B cell (primary cell): ENCODE results near the gene GALNT10. TPM values are rescaled to one million over a fixed set of nuclear protein-coding genes. Genes with fewer than 3 reads are reported as not detected.

Source experiments
- ATAC-seq: fragments of 200-7000 bp; cut with Tn5 transposase; one replicate; pipeline ENCODE4 v1.10.0; 2021; ENCODE audit warnings: low read depth, mild to moderate bottlenecking, moderate number of reproducible peaks, moderate library complexity
- CTCF ChIA-PET: fragments of 350-600 bp; sonication (Branson Sonifier 250); formaldehyde crosslinking; loops from one replicate; lab custom pipeline; 2021; ENCODE audit warnings: antibody characterized with exemption, inconsistent platforms; lab: Charles Lee
- POLR2A ChIA-PET: fragments of 350-600 bp; sonication (Branson Sonifier 250); formaldehyde crosslinking; loops from one replicate; lab custom pipeline; 2021; ENCODE audit warnings: antibody characterized with exemption; lab: Charles Lee
- DNase-seq: peaks from one replicate; pipeline ENCODE4 v3.0.0; 2013
- H2AFZ ChIP-seq: 2 replicates; pipeline ENCODE4 v1.6.1; 2012; ENCODE audit warnings: mild to moderate bottlenecking, low read depth, low read length; ENCODE audit not compliant: insufficient read depth, poor library complexity, severe bottlenecking
- H3K27ac ChIP-seq, 2 donors: 1 replicate in 1 of 2; 2 replicates in 1 of 2; pipeline ENCODE4 v1.5.1; 2012 to 2013; ENCODE audit warnings: low read length in 2 of 2, mild to moderate bottlenecking in 2 of 2, moderate library complexity in 1 of 2
- H3K27me3 ChIP-seq, 4 experiments: fragments of 200-600 bp in 1 of 4; sonication (generic) in 1 of 4; replicated peaks in 1 of 4; 1 replicate in 2 of 4; 2 replicates in 2 of 4; pipeline versions ENCODE4 v1.6.1 to v1.7.0; 2013 to 2016; ENCODE audit warnings: low read length in 3 of 4, mild to moderate bottlenecking in 2 of 4, mixed read lengths in 1 of 4, moderate library complexity in 1 of 4; ENCODE audit not compliant: insufficient read depth in 4 of 4, control insufficient read depth in 3 of 4; ENCODE audit errors: control extremely low read depth in 1 of 4
- H3K36me3 ChIP-seq, 2 experiments: replicated peaks in 1 of 2; 1 replicate in 1 of 2; 2 replicates in 1 of 2; pipeline versions ENCODE4 v1.6.1 to v1.7.1; 2013; ENCODE audit warnings: low read length in 1 of 2; ENCODE audit not compliant: insufficient read depth in 2 of 2, control insufficient read depth in 1 of 2; ENCODE audit errors: control extremely low read depth in 1 of 2, extremely low read depth in 1 of 2
- H3K4me1 ChIP-seq, 2 donors: fragments of 200-600 bp in 1 of 2; sonication (generic) in 1 of 2; 1 replicate in 1 of 2; 2 replicates in 1 of 2; pipeline versions ENCODE4 v1.5.1 to v1.6.1; 2013 to 2017; ENCODE audit warnings: low read length in 2 of 2; ENCODE audit not compliant: control insufficient read depth in 2 of 2, insufficient read depth in 2 of 2
- H3K4me2 ChIP-seq: replicated peaks from 2 replicates; pipeline ENCODE3; 2012; ENCODE audit warnings: mild to moderate bottlenecking, low read depth, low read length; ENCODE audit not compliant: poor library complexity, severe bottlenecking
- H3K4me3 ChIP-seq, 5 experiments: fragments of 200-600 bp in 1 of 5; sonication (generic) in 1 of 5; 1 replicate in 3 of 5; 2 replicates in 2 of 5; pipeline versions ENCODE4 v1.5.1 to v1.7.0; 2011 to 2016; ENCODE audit warnings: low read length in 4 of 5, mild to moderate bottlenecking in 4 of 5, low read depth in 2 of 5, control low read depth in 1 of 5, moderate library complexity in 1 of 5; ENCODE audit not compliant: insufficient read depth in 1 of 5; ENCODE audit errors: control extremely low read depth in 1 of 5, extremely low read depth in 1 of 5
- H3K79me2 ChIP-seq: fragments of 200-600 bp; sonication (generic); one replicate; pipeline ENCODE4 v1.6.0; 2016; ENCODE audit warnings: low read length; ENCODE audit not compliant: control insufficient read depth, insufficient read depth
- H3K9ac ChIP-seq: fragments of 200-600 bp; sonication (generic); 2 replicates; pipeline ENCODE4 v1.6.1; 2017; ENCODE audit warnings: mild to moderate bottlenecking, low read length, moderate library complexity
- H3K9me3 ChIP-seq, 3 donors: one replicate each; pipeline versions ENCODE4 v1.6.1 to v1.7.1; 2013; ENCODE audit warnings: low read length in 2 of 3; ENCODE audit not compliant: control insufficient read depth in 2 of 3, insufficient read depth in 1 of 3; ENCODE audit errors: control extremely low read depth in 1 of 3
- H4K20me1 ChIP-seq: 2 replicates; pipeline ENCODE4 v1.6.0; 2012; ENCODE audit warnings: mild to moderate bottlenecking, low read length; ENCODE audit not compliant: insufficient read depth, control insufficient read depth, poor library complexity, severe bottlenecking
- H3K27ac Mint-ChIP-seq: one replicate; pipeline ENCODE4 v1.8.0; 2021; ENCODE audit warnings: mixed read lengths
- H3K27me3 Mint-ChIP-seq: one replicate; pipeline ENCODE4 v1.8.0; 2021; ENCODE audit warnings: mixed read lengths
- H3K4me1 Mint-ChIP-seq: one replicate; pipeline ENCODE4 v1.8.0; 2021; ENCODE audit warnings: mixed read lengths
- H3K4me3 Mint-ChIP-seq: one replicate; pipeline ENCODE4 v1.8.0; 2021; ENCODE audit warnings: mixed read lengths
- H3K9me3 Mint-ChIP-seq: one replicate; pipeline ENCODE4 v1.8.0; 2022; ENCODE audit warnings: mixed read lengths; ENCODE audit not compliant: insufficient read depth
- EZH2 ChIP-seq: IDR thresholded peaks from 2 replicates; pipeline ENCODE4 v1.6.1; 2012; ENCODE audit warnings: borderline replicate concordance, low read depth, mild to moderate bottlenecking, moderate library complexity, low read length; ENCODE audit not compliant: insufficient read depth, poor library complexity, severe bottlenecking
- WGBS: methylation state at CpG from one replicate; pipeline ENCODE4 v1.1.5; 2013; ENCODE audit warnings: missing lambda C conversion rate; ENCODE audit not compliant: insufficient coverage; 5-methylcytosine and 5-hydroxymethylcytosine counted together
- intact Hi-C: fragments of 100-400 bp; cut with micrococcal nuclease; formaldehyde crosslinking; loops from one replicate; pipeline ENCODE4 v1.10.0; 2022
- polyA plus RNA-seq: library from polyadenylated mRNA; depleted of rRNA; stranded (reverse); fragments of >200 nt; gene quantifications from 2 replicates; pipeline ENCODE4 v1.2.3, GENCODE V29; 2012
- total RNA-seq, 2 donors: library from RNA; stranded (reverse); fragments of 120-200 nt in 1 of 2; gene quantifications; 1 replicate in 1 of 2; 2 replicates in 1 of 2; pipeline versions ENCODE4 v1.2.3 to v1.2.4, GENCODE V29; 2013 to 2022
- TF ChIP-seq, protein P1 (sequence below): fragments of 200-600 bp; IDR thresholded peaks from one replicate; pipeline ENCODE4 v1.8.0; 2022; ENCODE audit warnings: antibody characterized with exemption, mild to moderate bottlenecking

GALNT10 gene
- total and polyA plus RNA-seq, 2 donors (not counting 1 experiment from before 2014, with no cell fraction given): 27.7 to 42.8 TPM

DNA sequence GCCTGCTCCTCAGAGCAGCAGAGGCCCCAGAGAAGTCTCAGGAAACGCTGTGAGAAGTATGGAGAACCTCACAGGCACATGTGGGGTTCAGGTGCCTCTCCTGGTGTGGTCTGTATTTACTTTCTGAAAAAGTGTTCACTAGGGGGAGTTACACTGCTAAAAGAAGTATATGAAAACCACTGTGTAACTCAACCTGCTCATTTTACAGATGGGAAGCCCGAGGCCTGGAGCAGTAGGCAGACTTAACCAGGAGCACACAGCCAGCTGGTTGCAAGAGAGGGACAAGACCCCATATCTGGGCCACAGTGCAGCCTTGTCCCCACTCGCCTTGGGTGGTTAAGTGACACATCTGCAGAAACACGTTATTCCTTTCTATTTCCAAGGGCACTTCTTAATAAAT, 142.5 kb downstream of the GALNT10 start:
- intact Hi-C loops: no loop called here
- Mint-ChIP-seq H3K9me3 (no peaks in the 10 kb centered on the region), H3K4me3 (no peak overlapping the region), H3K27me3 (no peaks in the 10 kb centered on the region), H3K27ac (no peak overlapping the region), H3K4me1 (peaks cover 1% of the 10 kb centered on the region)
- Histone ChIP-seq H3K27ac (no peak overlapping the region), H3K4me3 (no peak overlapping the region), H3K9ac (no peak overlapping the region), H2AFZ (no peak overlapping the region), H3K4me1 (no peaks in the 10 kb centered on the region), H4K20me1 (no peaks in the 10 kb centered on the region), H3K27me3 (no peaks in the 10 kb centered on the region), H3K79me2 (no peaks in the 10 kb centered on the region), H3K4me2 (no peak overlapping the region), H3K36me3 (peaks cover 6 to 62% of the 10 kb centered on the region in 2 experiments), H3K9me3 (no peaks in the 10 kb centered on the region)
- ATAC-seq (no peak), DNase-seq (no peak)
- 79% methylated on average over 3 of the region's 4 CpGs for WGBS
- POLR2A ChIA-PET: no interaction called here
- CTCF ChIA-PET: interaction anchor here (1.4 kb wide), 1 partner anchor 261 kb away, joined by 3 read pairs; no protein-coding TSS in a partner anchor
- TF ChIP-seq, protein P1, sequence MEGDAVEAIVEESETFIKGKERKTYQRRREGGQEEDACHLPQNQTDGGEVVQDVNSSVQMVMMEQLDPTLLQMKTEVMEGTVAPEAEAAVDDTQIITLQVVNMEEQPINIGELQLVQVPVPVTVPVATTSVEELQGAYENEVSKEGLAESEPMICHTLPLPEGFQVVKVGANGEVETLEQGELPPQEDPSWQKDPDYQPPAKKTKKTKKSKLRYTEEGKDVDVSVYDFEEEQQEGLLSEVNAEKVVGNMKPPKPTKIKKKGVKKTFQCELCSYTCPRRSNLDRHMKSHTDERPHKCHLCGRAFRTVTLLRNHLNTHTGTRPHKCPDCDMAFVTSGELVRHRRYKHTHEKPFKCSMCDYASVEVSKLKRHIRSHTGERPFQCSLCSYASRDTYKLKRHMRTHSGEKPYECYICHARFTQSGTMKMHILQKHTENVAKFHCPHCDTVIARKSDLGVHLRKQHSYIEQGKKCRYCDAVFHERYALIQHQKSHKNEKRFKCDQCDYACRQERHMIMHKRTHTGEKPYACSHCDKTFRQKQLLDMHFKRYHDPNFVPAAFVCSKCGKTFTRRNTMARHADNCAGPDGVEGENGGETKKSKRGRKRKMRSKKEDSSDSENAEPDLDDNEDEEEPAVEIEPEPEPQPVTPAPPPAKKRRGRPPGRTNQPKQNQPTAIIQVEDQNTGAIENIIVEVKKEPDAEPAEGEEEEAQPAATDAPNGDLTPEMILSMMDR: no peak
- no peak for TF ChIP-seq EZH2

DNA sequence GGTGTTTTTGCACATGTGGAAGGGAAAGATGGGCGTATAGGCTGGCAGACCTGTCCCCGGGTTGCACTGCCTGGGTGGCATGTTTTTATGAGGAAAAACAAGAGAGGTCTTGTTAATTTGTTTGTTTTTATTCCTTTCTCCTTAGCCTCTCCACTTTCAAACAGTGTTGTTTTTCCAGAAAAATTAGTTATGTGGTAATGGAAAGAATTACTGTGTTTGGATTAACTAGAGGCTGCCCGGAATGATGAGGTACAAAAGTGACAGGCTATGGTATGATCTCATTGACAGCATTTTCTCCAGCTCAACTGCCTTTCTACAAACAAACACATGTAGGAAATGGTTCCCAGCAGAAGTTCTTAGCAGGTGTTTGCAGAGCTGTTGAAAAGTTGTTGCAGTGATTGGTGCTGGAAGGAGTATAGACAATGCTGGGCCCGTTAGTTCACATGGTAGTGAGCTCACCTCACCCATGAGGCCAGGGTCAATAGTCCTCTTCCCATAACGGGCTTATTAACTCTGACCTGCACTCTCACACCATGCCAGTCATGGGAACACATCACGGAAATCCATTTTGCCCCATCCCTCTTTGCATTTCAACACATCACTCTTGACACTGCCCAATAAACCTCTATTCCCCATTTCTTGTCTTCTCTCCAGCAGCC, 144.0 kb downstream of the GALNT10 start:
- ChIA-PET POLR2A (no interaction called here), CTCF (interaction anchor here (0.6 to 1.4 kb wide), 3 partner anchors 53 to 262 kb away, joined by 3 to 4 read pairs (median 3); no protein-coding TSS in a partner anchor)
- Histone ChIP-seq H3K4me1 (no peaks in the 10 kb centered on the region), H2AFZ (no peak overlapping the region), H3K27me3 (no peaks in the 10 kb centered on the region), H3K79me2 (no peaks in the 10 kb centered on the region), H4K20me1 (no peaks in the 10 kb centered on the region), H3K4me2 (no peak overlapping the region), H3K27ac (no peak overlapping the region), H3K36me3 (peaks cover 9 to 72% of the 10 kb centered on the region in 2 experiments), H3K9me3 (no peaks in the 10 kb centered on the region), H3K4me3 (no peak overlapping the region), H3K9ac (no peak overlapping the region)
- H3K27me3 Mint-ChIP-seq: no peaks in the 10 kb centered on the region
- WGBS: 100% methylated on average over 4 of the region's 6 CpGs
- DNase-seq (no peak), ATAC-seq (no peak)
- TF ChIP-seq, protein P1: no peak
- intact Hi-C loops: no loop called here
- no peaks in the 10 kb centered on the region for H3K9me3 Mint-ChIP-seq
- H3K4me1 Mint-ChIP-seq: peaks cover 1% of the 10 kb centered on the region
- no peak overlapping the region for H3K4me3 Mint-ChIP-seq
- no peak overlapping the region for H3K27ac Mint-ChIP-seq
